GM18526 (cell line): Measurements from ENCODE around the gene MAP4K3.

Experiments used
- POLR2A ChIP-seq: IDR thresholded peaks from 3 replicates; pipeline ENCODE4 v1.6.1; 2011; ENCODE audit not compliant: insufficient read length; ENCODE audit errors: extremely low read depth

MAP4K3 gene

DNA sequence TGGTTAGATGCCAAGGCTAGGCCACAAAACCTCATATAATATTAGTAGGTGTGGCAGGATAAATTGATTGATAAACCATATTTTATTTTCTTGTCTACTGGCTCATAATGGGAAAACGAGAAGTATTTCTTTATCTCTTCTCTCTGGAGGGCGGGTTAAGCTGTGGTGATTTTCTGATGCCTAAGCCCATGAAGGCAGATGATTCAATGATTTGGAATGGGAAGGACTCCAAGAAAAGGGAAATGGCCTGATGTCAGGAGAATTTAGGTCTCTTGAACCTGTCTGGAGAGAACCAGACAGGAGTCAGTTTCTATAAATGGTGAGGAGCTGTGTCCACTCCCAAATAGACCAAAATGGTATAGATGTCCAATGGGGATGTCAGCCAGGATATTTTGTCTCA, 18.7 kb upstream of the MAP4K3 start:
- no peak for TF ChIP-seq POLR2A

DNA sequence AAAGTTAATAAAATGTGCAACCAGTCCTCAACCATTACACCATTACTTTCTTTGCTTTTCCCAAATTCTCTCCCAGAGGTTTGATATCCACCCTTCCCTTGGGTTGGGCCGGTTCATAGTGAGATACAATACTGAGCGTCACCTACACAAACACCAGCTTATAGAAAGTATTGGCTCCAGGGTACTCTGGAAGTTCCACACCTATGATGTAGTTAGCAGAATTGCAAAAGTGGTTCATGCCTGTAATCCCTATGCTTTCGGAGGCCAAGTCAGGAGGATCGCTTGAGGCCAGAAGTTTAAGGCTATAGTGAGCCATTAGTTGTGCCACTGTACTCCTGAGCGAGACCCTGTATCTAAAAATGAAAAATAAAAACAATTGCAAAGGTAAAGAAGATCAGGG, 15.3 kb upstream of the MAP4K3 start:
- TF ChIP-seq POLR2A = no peak

DNA sequence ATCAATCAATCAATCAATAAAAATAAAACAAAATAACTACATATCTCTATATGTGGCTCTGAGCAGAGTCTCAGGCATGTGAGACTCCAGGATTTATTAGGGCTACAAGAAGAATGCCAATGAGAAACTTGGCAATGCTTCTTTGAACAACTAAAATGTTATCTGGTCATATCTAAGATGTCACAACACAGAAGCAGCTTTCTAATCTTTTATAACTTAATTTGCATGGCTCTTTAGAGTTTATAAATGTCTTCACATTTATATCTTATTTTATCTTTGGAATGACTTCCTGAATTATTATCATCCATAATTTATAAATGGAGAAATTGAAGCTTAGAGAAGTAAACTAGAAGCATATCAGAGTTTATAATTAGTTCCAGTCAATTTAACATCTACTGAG, 14.9 kb upstream of the MAP4K3 start:
- TF ChIP-seq POLR2A = no peak

DNA sequence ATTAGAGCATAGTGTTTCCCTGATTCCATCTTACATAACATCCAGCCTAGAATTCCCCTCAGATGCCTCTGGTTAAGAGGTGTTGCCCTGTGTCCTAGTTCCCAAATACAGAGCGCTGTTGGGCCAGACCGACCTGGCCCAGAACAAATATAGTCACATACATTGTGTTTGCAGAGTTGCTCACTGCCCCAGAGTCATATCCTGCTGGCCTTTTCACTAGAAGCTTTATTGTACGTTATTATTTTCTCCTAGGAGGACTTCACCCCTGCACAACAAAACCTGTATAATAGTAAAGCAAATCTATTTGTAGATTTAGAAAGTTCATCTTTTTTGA, 11.1 kb upstream of the MAP4K3 start:
- no peak for TF ChIP-seq POLR2A

DNA sequence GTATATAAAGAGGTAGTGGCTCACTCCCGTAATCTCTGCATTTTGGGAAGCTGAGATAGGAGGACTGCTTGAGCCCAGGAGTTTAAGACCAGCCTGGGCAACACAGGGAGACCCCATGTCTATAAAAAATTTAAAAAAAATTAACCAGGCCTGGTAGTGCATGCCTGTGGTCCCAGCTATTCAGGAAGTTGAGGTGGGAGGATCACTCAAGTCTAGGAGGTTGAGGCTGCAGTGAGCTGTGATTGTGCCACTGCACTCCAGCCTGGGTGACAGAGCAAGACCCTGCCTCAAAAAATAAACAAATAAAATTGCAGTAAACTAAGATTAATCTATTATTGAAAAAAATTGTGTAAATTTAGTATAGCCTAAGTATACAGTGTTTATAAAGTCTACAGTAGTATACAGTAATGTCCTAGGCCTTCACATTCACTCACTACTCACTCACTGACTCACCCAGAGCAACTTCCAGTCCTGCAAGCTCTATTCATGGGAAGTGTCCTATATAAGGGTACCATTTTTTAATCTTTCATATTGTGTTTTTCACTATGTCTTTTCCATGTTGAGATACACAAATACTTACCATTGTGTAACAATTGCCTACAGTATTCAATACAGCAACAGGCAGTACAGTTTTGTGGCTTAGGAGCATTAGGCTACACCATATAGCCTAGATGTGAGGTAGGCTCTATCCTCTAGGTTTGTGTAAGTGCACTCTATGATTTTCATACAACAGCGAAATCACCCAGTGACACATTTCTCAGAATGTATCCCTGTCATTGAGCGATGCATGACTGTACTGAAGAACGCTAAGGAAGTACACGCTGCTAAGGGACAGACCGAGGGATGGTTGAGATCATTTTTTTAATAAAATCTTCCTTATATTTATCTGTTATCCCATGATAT, 10.4 kb upstream of the MAP4K3 start:
- no peak for TF ChIP-seq POLR2A

DNA sequence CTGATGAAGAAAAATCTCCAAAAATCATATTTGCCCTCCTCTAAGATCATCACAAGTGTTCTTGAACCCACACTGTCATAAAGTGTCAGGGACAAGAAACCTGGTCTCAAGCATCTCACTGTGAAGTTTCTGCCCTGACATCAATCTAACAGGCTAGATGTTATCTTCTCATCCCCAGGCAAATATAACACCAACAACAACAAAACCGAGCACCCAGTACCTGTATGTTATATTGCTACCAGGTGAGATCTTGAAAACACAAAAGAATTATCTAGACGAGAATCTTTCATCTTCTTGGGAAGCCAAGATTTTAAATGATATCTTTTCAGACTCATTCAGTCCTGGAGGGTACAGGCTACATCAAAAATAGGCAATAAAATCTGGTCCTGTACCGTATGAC, 8.8 kb upstream of the MAP4K3 start:
- TF ChIP-seq POLR2A = no peak

DNA sequence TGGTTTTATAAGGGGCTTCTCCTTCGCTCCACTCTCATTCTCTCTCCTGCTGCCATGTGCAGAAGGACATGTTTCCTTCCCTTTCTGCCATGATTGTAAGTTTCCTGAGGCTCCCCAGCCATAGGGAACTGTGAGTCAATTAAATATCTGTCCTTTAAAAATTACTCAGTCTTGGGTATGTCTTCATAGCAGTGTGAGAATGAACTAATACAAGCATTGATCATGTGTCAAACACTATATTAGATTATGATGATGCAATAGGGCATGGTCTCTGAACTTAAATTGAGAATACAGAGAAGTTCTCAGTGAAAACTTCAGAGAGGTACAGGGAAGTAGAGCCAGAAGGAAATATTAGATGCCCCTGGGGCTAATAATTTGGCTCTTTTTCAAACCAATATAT, 5.9 kb upstream of the MAP4K3 start:
- no peak for TF ChIP-seq POLR2A

DNA sequence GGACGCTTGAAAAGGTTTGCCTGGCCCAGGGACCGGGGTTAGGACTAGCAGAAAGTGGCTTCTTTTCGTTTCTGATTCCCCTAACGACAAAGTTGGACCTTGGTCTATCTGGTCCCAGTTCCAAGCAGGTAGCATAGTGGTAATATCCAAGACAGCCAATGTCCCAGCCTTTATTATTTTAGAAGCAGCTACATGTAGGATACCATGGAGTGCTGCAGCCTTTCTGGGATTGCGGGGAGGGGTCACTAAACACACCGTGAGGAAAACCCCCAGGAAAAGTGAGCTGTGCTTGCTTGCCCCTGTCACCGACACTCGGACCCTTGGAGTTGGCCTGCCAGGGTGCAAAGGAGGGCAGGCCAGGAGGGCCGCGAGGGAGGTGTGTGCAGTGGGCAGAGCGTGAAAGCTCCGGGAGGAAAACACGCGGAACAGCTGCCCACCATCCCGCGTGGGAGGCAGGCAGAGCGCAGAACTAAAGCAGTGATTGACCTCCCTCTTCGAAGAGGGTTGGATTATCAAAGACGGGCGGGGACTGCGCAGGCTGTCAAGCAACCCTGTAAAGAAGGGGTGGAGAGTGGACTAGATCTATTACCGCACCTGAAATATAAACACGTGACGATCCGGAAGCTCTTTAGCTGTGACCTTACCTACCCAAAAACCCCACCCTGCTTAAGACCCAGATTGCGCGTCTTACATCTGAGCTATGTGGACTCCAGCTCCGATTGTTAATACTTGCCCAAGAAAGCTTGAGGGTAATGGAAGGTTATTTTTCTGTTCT, 624 bp upstream of the MAP4K3 start:
- peak; percentile 28 for TF ChIP-seq POLR2A

DNA sequence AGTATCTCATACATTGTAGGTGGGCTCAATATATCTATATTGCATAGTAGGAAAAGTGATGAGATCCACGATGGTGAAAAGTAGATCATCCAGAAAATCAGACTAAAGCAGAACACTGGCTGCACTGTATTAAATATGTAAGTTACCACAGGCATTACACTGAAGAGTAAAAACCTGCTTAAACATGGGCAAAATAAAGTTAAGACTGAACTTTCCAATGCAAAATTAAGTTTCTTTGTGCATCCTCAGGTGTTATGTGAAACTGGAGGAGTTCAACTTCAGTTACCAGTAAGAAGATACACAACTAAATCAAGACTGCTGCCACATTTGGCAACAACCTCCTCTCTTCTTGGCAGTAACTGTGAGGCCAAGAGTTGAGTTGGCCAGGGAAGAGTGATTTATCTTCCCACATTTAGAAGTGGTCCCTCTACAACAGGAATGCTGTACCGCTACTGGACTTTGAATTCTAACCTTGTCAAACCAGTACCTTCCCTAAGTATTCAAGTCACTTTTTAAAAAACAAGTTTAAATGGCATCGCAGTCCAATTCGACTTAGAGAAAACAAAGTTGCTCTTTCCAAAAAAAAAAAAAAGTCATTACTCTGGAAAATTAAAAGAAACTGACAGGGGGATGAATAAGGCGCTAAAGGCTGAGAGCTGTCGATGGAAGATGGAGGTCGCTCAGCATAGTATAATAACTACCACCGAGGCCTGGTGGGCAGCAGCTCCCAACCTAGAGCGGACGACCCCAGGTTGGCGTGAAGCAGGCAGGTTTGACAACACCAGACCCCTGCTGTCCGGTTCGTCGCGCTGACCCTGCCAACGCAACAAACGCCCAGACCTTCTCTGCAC, 1.1 kb downstream of the MAP4K3 start:
- TF ChIP-seq POLR2A = no peak

DNA sequence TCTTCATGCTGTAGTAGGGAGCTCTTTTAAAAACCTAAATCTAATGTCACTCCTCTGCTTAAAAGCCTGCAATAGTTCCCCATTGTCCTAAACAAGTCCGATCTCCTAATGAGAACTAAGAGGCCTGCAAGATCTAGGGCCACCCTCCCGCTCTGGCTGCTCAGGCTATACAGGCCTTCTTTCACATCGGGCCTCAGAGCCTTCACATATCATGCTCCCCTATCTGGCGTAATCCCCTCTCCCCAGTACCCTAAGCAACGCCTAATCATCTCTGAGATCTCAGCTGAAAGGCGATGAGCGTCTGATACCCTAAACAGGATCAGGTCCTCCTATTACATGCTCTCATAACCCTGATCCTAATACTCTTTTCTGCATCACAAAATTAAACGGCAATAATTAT, 1.9 kb downstream of the MAP4K3 start:
- no peak for TF ChIP-seq POLR2A

DNA sequence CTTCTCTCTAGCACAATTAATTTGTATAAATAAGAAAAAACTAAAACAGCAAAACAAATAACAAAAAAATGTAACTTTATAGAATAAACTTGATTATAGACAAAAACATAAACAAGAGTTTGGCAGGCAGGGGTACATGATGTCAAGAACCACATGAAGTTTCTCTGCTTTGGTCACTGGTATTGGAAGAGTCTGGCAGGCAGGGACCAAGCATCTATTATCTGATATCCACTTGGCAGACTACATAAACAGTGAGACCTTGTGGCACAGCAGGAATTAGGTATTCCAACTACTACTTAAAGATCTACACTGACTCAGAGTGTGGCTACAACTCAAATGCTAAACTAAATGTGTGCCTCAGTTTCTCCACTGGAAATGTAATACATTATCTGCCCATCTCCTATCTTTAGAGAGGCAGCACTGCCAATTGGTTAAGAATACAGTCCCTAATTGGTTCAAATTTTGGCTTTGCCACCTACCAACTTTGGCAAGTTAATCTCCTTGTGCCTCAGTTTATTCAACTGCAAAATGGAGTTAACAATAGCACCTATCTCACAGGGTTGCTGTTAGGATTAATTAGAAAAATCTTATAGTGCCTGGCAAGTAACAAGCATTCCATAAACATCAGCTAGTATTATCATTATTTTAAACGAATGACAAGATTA, 2.7 kb downstream of the MAP4K3 start:
- TF ChIP-seq POLR2A = no peak

DNA sequence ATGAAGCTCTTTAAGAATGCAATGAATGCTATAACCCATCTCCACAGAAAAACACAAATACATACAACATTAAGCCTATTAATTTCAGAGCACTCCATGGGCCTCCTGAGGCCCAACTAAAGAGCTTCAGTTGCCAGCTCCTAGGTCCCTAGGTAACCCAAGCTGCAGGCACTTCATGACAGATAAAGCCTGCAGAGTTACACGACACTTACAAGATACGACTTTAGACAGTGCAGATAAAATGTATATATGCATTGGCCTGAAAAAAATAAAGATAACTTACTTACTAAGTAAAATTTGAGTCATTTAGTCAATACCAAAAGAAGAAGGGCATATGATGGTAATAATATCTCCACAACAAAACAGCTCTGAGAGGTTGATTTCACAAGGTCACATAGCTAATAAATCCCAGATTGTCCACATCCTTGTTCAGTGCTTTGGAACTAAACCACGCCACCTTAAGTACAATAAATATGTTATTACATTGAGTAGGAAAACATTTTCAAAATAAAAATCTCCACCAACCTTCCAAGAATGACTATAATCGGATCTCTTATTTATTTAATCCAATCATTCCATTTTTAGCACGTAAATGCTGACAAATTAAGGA, 3.4 kb downstream of the MAP4K3 start:
- TF ChIP-seq POLR2A = no peak

DNA sequence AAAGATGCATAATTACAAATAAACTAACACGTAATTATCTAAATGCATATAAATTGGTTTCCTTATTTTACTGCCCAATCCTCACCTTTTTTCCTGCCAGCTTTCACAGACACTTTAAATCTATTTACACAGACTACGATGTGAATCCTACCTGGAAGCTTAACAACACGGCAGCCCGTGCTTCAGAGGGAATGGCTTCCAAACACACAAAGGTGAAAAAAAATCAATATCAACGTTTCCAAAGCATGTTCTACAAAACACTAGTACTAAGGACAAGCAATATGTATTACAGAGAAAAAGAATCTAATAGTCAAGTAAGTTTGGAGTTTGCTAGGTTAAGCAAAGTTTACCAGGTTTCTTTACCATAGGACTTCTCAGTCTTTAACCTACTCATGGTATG, 4.4 kb downstream of the MAP4K3 start:
- TF ChIP-seq POLR2A = no peak

DNA sequence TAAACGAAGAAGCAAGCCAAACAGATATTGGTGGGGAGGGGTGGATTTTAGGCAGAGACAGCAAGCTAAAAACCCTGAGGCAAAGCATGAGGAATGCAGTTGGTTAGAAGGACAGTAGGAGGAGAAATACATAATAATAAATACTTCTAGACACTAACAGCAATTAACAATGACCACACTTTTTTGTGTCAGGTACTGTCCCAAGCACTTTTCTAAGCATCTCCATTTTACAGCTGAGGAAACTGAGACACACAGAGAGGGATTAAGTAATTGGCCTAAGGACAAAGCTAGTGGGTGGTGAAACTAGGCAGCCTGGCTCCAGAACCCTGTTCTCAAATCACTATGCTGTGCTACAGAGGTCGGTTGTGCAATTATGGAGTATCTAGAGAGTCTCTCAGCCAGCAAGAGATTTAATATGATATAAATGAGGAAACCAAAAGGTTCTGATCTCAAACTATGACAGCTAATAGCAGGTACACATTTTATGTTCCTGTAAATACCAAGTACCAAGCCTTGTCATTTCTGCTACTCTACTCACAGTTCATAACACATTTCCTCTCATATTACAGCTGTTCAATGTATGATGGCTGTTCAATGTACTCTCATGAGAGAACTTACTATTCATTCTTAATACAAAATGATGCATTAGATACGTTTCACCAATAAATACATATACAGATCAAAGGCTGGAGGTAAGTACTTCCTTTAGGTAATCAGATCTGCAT, 5.3 kb downstream of the MAP4K3 start:
- TF ChIP-seq POLR2A = no peak
